Neuron (in vitro differentiated cells): ENCODE results near the gene PIM2.

Experiments used
- H2AFZ ChIP-seq: one replicate; pipeline ENCODE4 v1.6.1; 2013; ENCODE audit warnings: low read depth, mild to moderate bottlenecking, inconsistent platforms, low read length, moderate library complexity
- H3K27me3 ChIP-seq: one replicate; pipeline ENCODE4 v1.6.1; 2013; ENCODE audit warnings: low read length; ENCODE audit not compliant: insufficient read depth
- H3K36me3 ChIP-seq: one replicate; pipeline ENCODE4 v1.6.1; 2013; ENCODE audit warnings: low read length; ENCODE audit not compliant: insufficient read depth
- H3K4me1 ChIP-seq: one replicate; pipeline ENCODE4 v1.6.1; 2013; ENCODE audit warnings: low read length; ENCODE audit not compliant: insufficient read depth
- H3K4me3 ChIP-seq: 2 replicates; pipeline ENCODE4 v1.5.1; 2013; ENCODE audit warnings: mild to moderate bottlenecking, low read length, moderate library complexity
- H3K9me3 ChIP-seq: one replicate; pipeline ENCODE4 v1.6.1; 2013; ENCODE audit warnings: low read length

PIM2 gene

GRCh38 chrX:48923771-48924170 lies 4.9 kb upstream of the PIM2 start:
- peaks cover 23% of the 10 kb centered on the region for H3K4me1 ChIP-seq
- peaks cover 29% of the 10 kb centered on the region for H3K36me3 ChIP-seq
- H3K27me3 ChIP-seq = no peaks in the 10 kb centered on the region
- no peak overlapping the region for H2AFZ ChIP-seq
- no peaks in the 10 kb centered on the region for H3K9me3 ChIP-seq
- no peak overlapping the region for H3K4me3 ChIP-seq

- H3K4me3 ChIP-seq = no peak overlapping the region
Observed at GRCh38 chrX:48920718-48921104, 1.9 kb upstream of the PIM2 start.

GRCh38 chrX:48919947-48920717 lies 1.3 kb upstream of the PIM2 start:
- no peak overlapping the region for H2AFZ ChIP-seq
- peak overlapping the region; percentile 50 for H3K4me3 ChIP-seq

More at GRCh38 chrX:48920718-48921104, 1.9 kb upstream of the PIM2 start:
- H3K27me3 ChIP-seq = no peaks in the 10 kb centered on the region
- peaks cover 25% of the 10 kb centered on the region for H3K36me3 ChIP-seq
- H2AFZ ChIP-seq = no peak overlapping the region
- no peaks in the 10 kb centered on the region for H3K9me3 ChIP-seq
- H3K4me1 ChIP-seq = peaks cover 25% of the 10 kb centered on the region

GRCh38 chrX:48919360-48919841 lies 577 bp upstream of the PIM2 start:
- no peaks in the 10 kb centered on the region for H3K27me3 ChIP-seq
- peak overlapping the region; percentile 50 for H3K4me3 ChIP-seq
- no peaks in the 10 kb centered on the region for H3K9me3 ChIP-seq
- H2AFZ ChIP-seq = peak overlapping the region; percentile 73
- H3K36me3 ChIP-seq = peaks cover 26% of the 10 kb centered on the region
- peaks cover 25% of the 10 kb centered on the region for H3K4me1 ChIP-seq

More at GRCh38 chrX:48919947-48920717, 1.3 kb upstream of the PIM2 start:
- peaks cover 22% of the 10 kb centered on the region for H3K36me3 ChIP-seq
- H3K4me1 ChIP-seq = peaks cover 25% of the 10 kb centered on the region
- no peaks in the 10 kb centered on the region for H3K9me3 ChIP-seq
- H3K27me3 ChIP-seq = no peaks in the 10 kb centered on the region

- Histone ChIP-seq H2AFZ (no peak overlapping the region), H3K36me3 (peaks cover 22% of the 10 kb centered on the region), H3K4me3 (peak overlapping the region; percentile 50), H3K27me3 (no peaks in the 10 kb centered on the region), H3K4me1 (peaks cover 25% of the 10 kb centered on the region), H3K9me3 (no peaks in the 10 kb centered on the region)
Observed at GRCh38 chrX:48918301-48918642, 552 bp downstream of the PIM2 start.

GRCh38 chrX:48917139-48918001 lies 1.5 kb downstream of the PIM2 start:
- no peaks in the 10 kb centered on the region for H3K9me3 ChIP-seq
- H3K36me3 ChIP-seq = peaks cover 14% of the 10 kb centered on the region
- H3K27me3 ChIP-seq = no peaks in the 10 kb centered on the region
- H3K4me1 ChIP-seq = peaks cover 25% of the 10 kb centered on the region
- H2AFZ ChIP-seq = no peak overlapping the region
- peak overlapping the region; percentile 50 for H3K4me3 ChIP-seq

GRCh38 chrX:48914593-48915493 lies 4.0 kb downstream of the PIM2 start:
- Histone ChIP-seq H2AFZ (no peak overlapping the region), H3K9me3 (no peaks in the 10 kb centered on the region), H3K36me3 (peaks cover 12% of the 10 kb centered on the region), H3K27me3 (no peaks in the 10 kb centered on the region), H3K4me1 (peaks cover 17% of the 10 kb centered on the region), H3K4me3 (no peak overlapping the region)

- Histone ChIP-seq H3K27me3 (no peaks in the 10 kb centered on the region), H3K9me3 (no peaks in the 10 kb centered on the region), H3K4me3 (no peak overlapping the region), H2AFZ (no peak overlapping the region), H3K36me3 (peaks cover 12% of the 10 kb centered on the region), H3K4me1 (peaks cover 12% of the 10 kb centered on the region)
Observed at GRCh38 chrX:48913605-48914366, 5.0 kb downstream of the PIM2 start.

GRCh38 chrX:48911412-48912182 lies 7.2 kb downstream of the PIM2 start, which contains the start of gene SLC35A2:
Gene SLC35A2 (minus strand): TSS chrX:48911646. CDS start chrX:48911636, 10 bp downstream.
- H2AFZ ChIP-seq = no peak within 1 kb of the TSS
- H3K9me3 ChIP-seq = no peaks in the 10 kb centered on the region
- H3K27me3 ChIP-seq = no peaks in the 10 kb centered on the region
- H3K4me3 ChIP-seq = peak within 1 kb of the TSS; percentile 90
- peaks cover 5% of the 10 kb centered on the region for H3K4me1 ChIP-seq
- peaks cover 12% of the 10 kb centered on the region for H3K36me3 ChIP-seq

GRCh38 chrX:48910926-48911411 lies 7.9 kb downstream of the PIM2 start:
- Histone ChIP-seq H3K9me3 (no peaks in the 10 kb centered on the region), H3K36me3 (peaks cover 15% of the 10 kb centered on the region), H3K4me1 (peaks cover 5% of the 10 kb centered on the region), H3K4me3 (peak overlapping the region; percentile 90), H3K27me3 (no peaks in the 10 kb centered on the region), H2AFZ (no peak overlapping the region)

- H3K4me3 ChIP-seq = peak overlapping the region; percentile 90
- no peaks in the 10 kb centered on the region for H3K9me3 ChIP-seq
- H3K27me3 ChIP-seq = no peaks in the 10 kb centered on the region
- peaks cover 5% of the 10 kb centered on the region for H3K4me1 ChIP-seq
- H2AFZ ChIP-seq = no peak overlapping the region
- peaks cover 17% of the 10 kb centered on the region for H3K36me3 ChIP-seq
Observed at GRCh38 chrX:48909703-48910294, 9.0 kb downstream of the PIM2 start.
